ENCODE data around the gene PIK3C2G. TPM values are rescaled to one million over a fixed set of nuclear protein-coding genes. Genes with fewer than 3 reads are reported as not detected.

The PIK3C2G gene
- total RNA-seq, 4 donors from 2014 or later = 17.9 to 27.7 (median 26.6) TPM

GRCh38 chr12:18601962-18602361 lies 340.6 kb downstream of the PIK3C2G start:
- no peak overlapping the region for H3K4me3 ChIP-seq (ENCODE audit: low read depth, poor library complexity, severe bottlenecking)
- intact Hi-C loops (cut with DNase I; ENCODE audit: low total_unique reads) = no loop called here
- peak in 1 of 2 donors; percentile 58 for DNase-seq (ENCODE audit: low spot score in 2 of 2)
- 93% methylated on average over 7 of the region's 7 CpGs for WGBS, 2 donors
- TF ChIP-seq CTCF (IDR thresholded peaks at IDR 0.05) = no peak
- TF ChIP-seq POLR2A (IDR thresholded peaks at IDR 0.05) = no peak

- H3K4me3 ChIP-seq (ENCODE audit: low read depth, poor library complexity, severe bottlenecking) = no peak overlapping the region
- 79 to 83% methylated on average over 2 of the region's 2 CpGs for WGBS, 2 donors
- intact Hi-C loops (cut with DNase I; ENCODE audit: low total_unique reads) = no loop called here
- no peak for TF ChIP-seq POLR2A (IDR thresholded peaks at IDR 0.05)
- no peak for TF ChIP-seq CTCF (IDR thresholded peaks at IDR 0.05)
- no peak for DNase-seq (ENCODE audit: low spot score in 2 of 2)
These were observed 351.7 kb downstream of the PIK3C2G start for GRCh38 chr12:18612971-18613370.

GRCh38 chr12:18620986-18621385 lies 359.7 kb downstream of the PIK3C2G start:
- TF ChIP-seq CTCF (IDR thresholded peaks at IDR 0.05) (no peak), POLR2A (IDR thresholded peaks at IDR 0.05) (no peak)
- no peak overlapping the region for H3K4me3 ChIP-seq (ENCODE audit: low read depth, poor library complexity, severe bottlenecking)
- intact Hi-C loops (cut with DNase I; ENCODE audit: low total_unique reads) = no loop called here
- DNase-seq (ENCODE audit: low spot score in 2 of 2) = no peak

GRCh38 chr12:18629445-18629844 lies 368.1 kb downstream of the PIK3C2G start:
- TF ChIP-seq POLR2A (IDR thresholded peaks at IDR 0.05) (no peak), CTCF (IDR thresholded peaks at IDR 0.05) (no peak)
- intact Hi-C loops (cut with DNase I; ENCODE audit: low total_unique reads) = no loop called here
- 92 to 96% methylated on average over 2 of the region's 2 CpGs for WGBS, 2 donors

GRCh38 chr12:18629916-18630315 lies 368.6 kb downstream of the PIK3C2G start:
- 83 to 100% methylated on average over 1 of the region's 1 CpG for WGBS, 2 donors
- no peak for DNase-seq (ENCODE audit: low spot score in 2 of 2)
- TF ChIP-seq POLR2A (IDR thresholded peaks at IDR 0.05) (no peak), CTCF (IDR thresholded peaks at IDR 0.05) (no peak)
- H3K4me3 ChIP-seq (ENCODE audit: low read depth, poor library complexity, severe bottlenecking) = no peak overlapping the region
- intact Hi-C loops (cut with DNase I; ENCODE audit: low total_unique reads) = no loop called here

More at GRCh38 chr12:18629445-18629844, 368.1 kb downstream of the PIK3C2G start:
- no peak for DNase-seq (ENCODE audit: low spot score in 2 of 2)
- H3K4me3 ChIP-seq (ENCODE audit: low read depth, poor library complexity, severe bottlenecking) = no peak overlapping the region

GRCh38 chr12:18631339-18631738 lies 370.0 kb downstream of the PIK3C2G start:
- H3K4me3 ChIP-seq (ENCODE audit: low read depth, poor library complexity, severe bottlenecking) = no peak overlapping the region
- intact Hi-C loops (cut with DNase I; ENCODE audit: low total_unique reads) = no loop called here
- TF ChIP-seq POLR2A (IDR thresholded peaks at IDR 0.05) = no peak
- 89 to 92% methylated on average over 5 of the region's 5 CpGs for WGBS, 2 donors
- DNase-seq (ENCODE audit: low spot score in 2 of 2) = no peak

Measured in lower leg skin (tissue), 4 donors.